ENCODE data around the gene KLHL40.

Gene KLHL40

DNA sequence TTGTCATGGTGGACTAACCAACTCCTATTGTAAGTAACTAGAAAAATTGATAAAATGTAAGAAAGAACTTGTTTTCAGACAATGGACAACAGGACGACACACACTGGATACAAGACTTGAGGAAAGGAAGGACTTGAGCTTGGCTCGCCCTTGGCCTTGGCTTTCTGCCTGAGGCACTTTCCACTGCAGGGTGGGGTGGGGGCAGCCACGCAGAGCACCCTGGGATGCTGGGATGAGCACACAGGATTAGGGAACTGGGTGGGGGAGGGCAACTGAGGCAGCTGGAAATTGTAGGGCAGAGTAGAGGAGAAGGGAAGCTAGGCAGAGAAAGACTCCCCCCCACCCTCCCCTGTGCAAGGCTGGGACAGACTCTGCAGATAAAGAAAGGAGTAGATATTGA, 42.7 kb downstream of the KLHL40 start:
- no peak for DNase-seq

DNA sequence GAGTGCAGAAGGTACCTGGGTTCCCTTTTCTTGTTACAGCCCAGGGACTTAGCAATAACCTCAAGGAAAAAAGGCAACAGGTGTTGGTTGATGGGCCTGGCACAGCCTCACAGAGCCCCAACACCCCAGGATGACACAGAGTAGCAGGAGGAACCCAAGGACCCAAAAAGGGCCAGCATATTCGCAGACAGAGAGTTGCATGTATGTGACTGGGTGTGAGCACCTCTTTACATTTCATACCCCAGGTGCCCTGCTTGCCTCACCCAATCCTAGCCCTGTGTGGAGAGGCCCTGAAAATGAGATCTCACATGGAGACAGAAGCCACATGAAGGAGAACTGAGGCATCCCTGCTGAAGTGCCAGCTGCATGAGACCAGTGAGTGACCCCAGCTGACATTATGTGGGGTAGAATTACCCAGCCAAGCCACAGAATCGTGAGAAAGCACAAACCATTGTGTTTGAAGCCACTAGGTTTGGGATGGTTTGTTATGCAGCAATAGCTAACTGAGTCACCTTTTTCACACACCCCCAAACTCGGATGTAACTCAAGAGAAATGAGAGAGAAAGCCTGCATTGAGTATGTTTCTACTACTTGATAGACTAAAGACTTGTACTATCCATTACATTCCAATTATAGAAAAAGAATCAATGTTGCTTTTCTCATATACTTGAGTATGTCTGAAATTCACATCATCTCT, 43.5 kb downstream of the KLHL40 start:
- no peak for DNase-seq

- DNase-seq = no peak
These were observed 44.2 kb downstream of the KLHL40 start for GRCh38 chr3:42729404-42730145.

DNA sequence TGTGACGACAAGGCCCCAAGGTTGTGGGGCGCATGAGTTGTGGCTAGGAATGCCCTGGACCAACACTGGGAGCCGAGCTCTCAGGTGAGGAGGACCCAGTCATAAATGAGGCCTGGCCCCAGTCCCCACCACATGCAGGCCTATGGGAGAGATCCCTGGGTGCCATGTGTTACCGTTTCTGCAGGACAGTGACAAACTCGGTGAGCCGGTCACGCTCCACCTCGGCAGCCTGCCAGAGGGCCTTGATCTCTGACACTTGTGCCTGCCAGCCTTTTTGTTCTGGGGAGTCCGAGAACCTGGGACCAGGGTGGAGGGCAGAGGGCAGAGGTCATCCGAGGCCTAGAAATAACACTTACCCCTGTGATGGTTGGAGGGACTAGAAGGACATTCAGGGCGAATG, 45.0 kb downstream of the KLHL40 start:
- no peak for DNase-seq

- DNase-seq = no peak
These were observed 45.5 kb downstream of the KLHL40 start for GRCh38 chr3:42730706-42731420.

GRCh38 chr3:42731476-42732195, 46.3 kb downstream of the KLHL40 start:
- DNase-seq = no peak

DNA sequence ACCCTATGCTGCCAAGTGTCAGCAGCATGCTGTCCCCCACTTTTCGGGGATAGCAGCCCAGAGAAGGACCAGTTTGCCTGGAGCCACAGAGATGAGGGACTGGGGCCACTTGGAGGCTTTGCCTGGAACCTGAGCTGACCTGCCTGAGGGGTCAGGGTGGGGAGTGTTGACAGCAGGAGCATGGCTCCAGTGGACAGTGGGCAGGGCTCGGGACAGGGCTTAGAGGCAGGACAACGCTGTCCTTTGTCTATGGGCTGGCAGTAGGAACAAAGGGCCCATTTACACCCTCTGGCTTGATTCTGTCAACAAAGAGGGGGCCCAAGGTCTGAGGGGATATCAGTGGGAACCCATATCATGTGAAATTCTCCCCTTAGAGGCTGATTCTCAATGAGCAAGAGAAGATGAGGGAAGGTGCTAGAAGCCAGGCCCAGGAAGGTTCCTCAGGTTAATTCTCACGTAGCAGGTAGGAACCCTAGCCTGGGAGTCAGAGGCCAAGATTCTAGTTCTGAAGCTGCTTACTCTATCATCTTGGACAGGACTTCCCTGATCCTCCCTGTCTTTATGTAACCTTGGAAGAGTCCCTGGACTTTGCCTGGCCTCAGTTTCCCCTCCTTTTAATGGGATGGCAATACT, 47.0 kb downstream of the KLHL40 start:
- DNase-seq = no peak

DNA sequence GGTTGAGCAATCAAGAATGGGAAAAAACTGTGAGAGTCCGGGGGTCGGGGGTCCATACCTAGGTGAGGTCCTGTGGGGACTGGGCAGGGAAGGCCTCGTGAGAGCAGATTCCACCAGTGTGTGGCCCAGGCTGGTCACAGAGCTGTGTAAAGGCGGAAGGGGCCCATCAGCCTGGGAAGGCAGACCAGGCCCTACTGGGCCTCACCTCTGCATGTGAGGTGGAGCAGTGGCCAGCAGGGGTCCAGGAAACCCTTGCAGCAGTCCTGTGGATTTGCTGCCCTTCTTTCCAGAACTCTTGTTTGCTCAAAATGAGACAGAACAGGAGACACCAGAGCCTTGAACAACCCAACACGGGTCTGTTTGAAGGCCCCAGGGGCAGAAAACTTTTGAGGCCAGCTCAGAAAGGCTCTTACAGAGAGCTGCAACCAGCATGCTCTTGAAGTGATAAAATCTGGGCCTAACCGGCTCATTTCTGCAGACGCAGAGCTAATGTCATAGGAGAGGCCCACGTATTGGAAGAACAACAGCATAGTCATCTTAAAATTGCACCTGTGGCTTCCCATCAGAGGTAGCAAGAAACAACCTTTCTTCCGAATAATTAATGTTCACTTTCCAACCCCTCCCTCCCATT, 47.6 kb downstream of the KLHL40 start:
- DNase-seq = no peak

- DNase-seq = no peak
These were observed 48.3 kb downstream of the KLHL40 start for GRCh38 chr3:42733501-42734262.

- DNase-seq = no peak
These were observed 49.0 kb downstream of the KLHL40 start for GRCh38 chr3:42734263-42734860.

GRCh38 chr3:42735019-42735418, 49.7 kb downstream of the KLHL40 start:
- DNase-seq = no peak

DNA sequence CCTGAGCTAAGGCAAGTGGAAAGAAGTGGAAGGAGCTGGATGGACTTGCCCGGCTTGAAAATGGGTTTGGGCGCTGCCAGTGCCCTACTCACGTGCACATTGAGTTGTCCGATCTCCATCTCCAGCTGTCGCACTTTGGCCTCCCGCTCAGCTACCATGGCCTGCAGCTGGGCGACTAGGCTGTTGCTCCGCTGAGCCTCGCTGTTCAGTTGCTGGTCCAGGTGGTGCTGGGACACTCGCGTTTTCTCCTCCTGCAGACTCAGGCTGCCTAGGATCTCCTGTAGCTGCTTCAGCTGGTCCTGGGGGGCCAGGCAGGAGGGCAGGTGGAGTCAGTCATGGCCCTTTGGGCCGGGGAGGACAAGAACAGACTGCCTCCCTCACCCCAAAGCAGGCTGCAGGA, 50.3 kb downstream of the KLHL40 start:
- DNase-seq = no peak

- no peak for DNase-seq
These were observed 50.7 kb downstream of the KLHL40 start for GRCh38 chr3:42736081-42736480.

DNA sequence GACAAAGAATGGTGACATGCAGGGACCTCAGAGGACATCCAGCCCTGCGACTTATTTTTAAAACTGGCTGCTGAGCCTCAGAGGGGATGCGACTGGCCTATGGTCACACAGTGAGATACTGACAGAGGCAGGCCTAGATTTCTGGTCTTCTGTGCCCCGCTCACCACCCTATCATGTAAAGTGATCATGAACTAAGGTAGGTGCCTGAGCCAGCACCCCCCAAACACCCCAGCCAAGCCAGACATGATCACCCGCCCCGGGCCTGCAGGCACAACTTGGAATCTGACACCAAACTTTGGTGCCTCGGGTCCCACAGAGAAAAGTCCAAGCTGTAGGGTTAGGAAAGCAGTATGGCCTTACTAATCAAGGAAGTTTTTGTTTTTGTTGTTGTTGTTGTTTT, 51.2 kb downstream of the KLHL40 start:
- DNase-seq = no peak

GRCh38 chr3:42739401-42740158, 54.2 kb downstream of the KLHL40 start:
- DNase-seq = no peak

- no peak for DNase-seq
These were observed 56.5 kb downstream of the KLHL40 start for GRCh38 chr3:42741796-42742195.

Measured in AML-193 (cell line).